Upper lobe of right lung (tissue), 1 donor: ENCODE results near the gene RFX1. TPM values are rescaled to one million over a fixed set of nuclear protein-coding genes. Genes with fewer than 3 reads are reported as not detected.

Source experiments
- ATAC-seq: fragments of 200-7000 bp; cut with Tn5 transposase; one replicate; pipeline ENCODE4 v1.9.1; 2020; ENCODE audit warnings: mild to moderate bottlenecking, moderate library complexity
- DNase-seq: peaks from one replicate; pipeline ENCODE4 v3.0.0-alpha.2; 2020
- H3K27ac ChIP-seq: fragments of 200-600 bp; one replicate; pipeline ENCODE4 v1.8.0; 2022
- H3K27me3 ChIP-seq: fragments of 200-600 bp; one replicate; pipeline ENCODE4 v1.8.0; 2022; ENCODE audit warnings: mild to moderate bottlenecking
- H3K36me3 ChIP-seq: fragments of 200-600 bp; one replicate; pipeline ENCODE4 v1.8.0; 2022
- H3K4me1 ChIP-seq: fragments of 200-600 bp; one replicate; pipeline ENCODE4 v1.8.0; 2022
- H3K4me3 ChIP-seq: fragments of 200-600 bp; one replicate; pipeline ENCODE4 v1.8.0; 2022; ENCODE audit warnings: mild to moderate bottlenecking
- H3K9me3 ChIP-seq: fragments of 200-600 bp; one replicate; pipeline ENCODE4 v1.8.0; 2022
- intact Hi-C: fragments of 100-400 bp; cut with DNase I; formaldehyde crosslinking; loops from one replicate; pipeline ENCODE4 v1.11.0; 2022
- total RNA-seq: library from RNA; stranded (reverse); fragmentation: NEBNext Ultra II Directional; extraction: Animal tissue kit (Norgen Biotek cat#: 25700); gene quantifications from one replicate; pipeline ENCODE4 v1.2.1, GENCODE V29; 2021
- TF ChIP-seq, protein P1 (sequence below): fragments of 200-600 bp; IDR thresholded peaks from one replicate; pipeline ENCODE4 v1.8.0; 2022; ENCODE audit warnings: antibody characterized with exemption
- donor health status: DM: no; HTN: yes; CAD: no; lungs with severe emphysema.

The RFX1 gene
- total RNA-seq, 1 donor from 2014 or later: 17.8 TPM

GRCh38 chr19:13981467-13981866 lies 24.7 kb downstream of the RFX1 start:
- Histone ChIP-seq H3K4me1 (peaks cover 29% of the 10 kb centered on the region), H3K9me3 (no peaks in the 10 kb centered on the region), H3K27me3 (no peaks in the 10 kb centered on the region), H3K4me3 (no peak overlapping the region), H3K27ac (no peak overlapping the region), H3K36me3 (peaks cover 6% of the 10 kb centered on the region)
- intact Hi-C loops: no loop called here
- DNase-seq (no peak), ATAC-seq (no peak)
- TF ChIP-seq, protein P1, sequence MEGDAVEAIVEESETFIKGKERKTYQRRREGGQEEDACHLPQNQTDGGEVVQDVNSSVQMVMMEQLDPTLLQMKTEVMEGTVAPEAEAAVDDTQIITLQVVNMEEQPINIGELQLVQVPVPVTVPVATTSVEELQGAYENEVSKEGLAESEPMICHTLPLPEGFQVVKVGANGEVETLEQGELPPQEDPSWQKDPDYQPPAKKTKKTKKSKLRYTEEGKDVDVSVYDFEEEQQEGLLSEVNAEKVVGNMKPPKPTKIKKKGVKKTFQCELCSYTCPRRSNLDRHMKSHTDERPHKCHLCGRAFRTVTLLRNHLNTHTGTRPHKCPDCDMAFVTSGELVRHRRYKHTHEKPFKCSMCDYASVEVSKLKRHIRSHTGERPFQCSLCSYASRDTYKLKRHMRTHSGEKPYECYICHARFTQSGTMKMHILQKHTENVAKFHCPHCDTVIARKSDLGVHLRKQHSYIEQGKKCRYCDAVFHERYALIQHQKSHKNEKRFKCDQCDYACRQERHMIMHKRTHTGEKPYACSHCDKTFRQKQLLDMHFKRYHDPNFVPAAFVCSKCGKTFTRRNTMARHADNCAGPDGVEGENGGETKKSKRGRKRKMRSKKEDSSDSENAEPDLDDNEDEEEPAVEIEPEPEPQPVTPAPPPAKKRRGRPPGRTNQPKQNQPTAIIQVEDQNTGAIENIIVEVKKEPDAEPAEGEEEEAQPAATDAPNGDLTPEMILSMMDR: no peak

DNA sequence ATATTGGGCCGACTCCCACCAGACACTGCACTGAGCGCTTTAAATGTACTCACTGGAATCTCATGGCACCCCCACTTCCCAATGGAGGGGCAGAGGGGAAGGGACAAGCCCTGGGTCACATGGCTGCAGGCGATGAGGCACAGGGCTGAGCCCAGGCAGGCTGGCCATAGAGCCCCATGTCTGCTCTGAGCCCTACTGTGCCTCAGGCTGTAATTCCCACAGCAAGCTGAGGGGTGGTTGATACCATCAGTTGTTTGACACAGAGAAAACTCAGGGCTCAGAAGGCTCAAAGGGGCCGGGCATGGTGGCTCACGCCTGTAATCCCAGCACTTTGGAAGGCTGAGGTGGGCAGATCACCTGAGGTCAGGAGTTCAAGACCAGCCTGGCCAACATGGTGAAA lies 25.1 kb downstream of the RFX1 start:
- Histone ChIP-seq H3K27me3 (no peaks in the 10 kb centered on the region), H3K4me1 (peaks cover 25% of the 10 kb centered on the region), H3K9me3 (no peaks in the 10 kb centered on the region), H3K36me3 (peaks cover 10% of the 10 kb centered on the region), H3K27ac (no peak overlapping the region), H3K4me3 (no peak overlapping the region)
- intact Hi-C loops: no loop called here
- TF ChIP-seq, protein P1: no peak
- DNase-seq: no peak
- no peak for ATAC-seq

DNA sequence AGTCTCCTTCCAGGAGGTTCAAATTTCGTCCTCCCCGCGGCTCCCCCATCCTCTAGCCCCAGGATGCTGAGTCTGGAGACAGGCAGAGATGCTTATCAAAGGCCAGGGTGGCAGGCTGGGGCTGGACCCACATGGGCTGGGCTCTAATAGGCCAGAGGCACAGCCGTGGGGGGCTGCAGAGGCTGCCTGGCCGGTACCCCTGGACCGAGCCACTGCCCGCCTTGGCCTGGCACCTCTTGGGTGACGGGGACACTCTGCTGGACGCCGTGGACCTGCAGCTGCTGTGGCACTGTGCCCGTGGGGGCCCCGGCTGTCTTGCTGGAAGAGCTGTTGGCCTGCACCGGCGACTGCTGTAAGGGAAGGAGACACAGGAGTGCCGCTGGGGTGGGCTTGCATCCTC lies 25.8 kb downstream of the RFX1 start:
- no peaks in the 10 kb centered on the region for H3K9me3 ChIP-seq
- peaks cover 18% of the 10 kb centered on the region for H3K4me1 ChIP-seq
- DNase-seq: no peak
- ATAC-seq: no peak
- no peaks in the 10 kb centered on the region for H3K27me3 ChIP-seq
- intact Hi-C loops: no loop called here
- H3K4me3 ChIP-seq: no peak overlapping the region
- H3K36me3 ChIP-seq: peaks cover 12% of the 10 kb centered on the region
- TF ChIP-seq, protein P1: no peak
- H3K27ac ChIP-seq: no peak overlapping the region

GRCh38 chr19:13979686-13980085 lies 26.4 kb downstream of the RFX1 start:
- Histone ChIP-seq H3K9me3 (no peaks in the 10 kb centered on the region), H3K27ac (no peak overlapping the region), H3K4me3 (no peak overlapping the region), H3K36me3 (peaks cover 12% of the 10 kb centered on the region), H3K27me3 (no peaks in the 10 kb centered on the region), H3K4me1 (peaks cover 13% of the 10 kb centered on the region)
- ATAC-seq (no peak), DNase-seq (no peak)
- TF ChIP-seq, protein P1: no peak
- intact Hi-C loops: no loop called here

DNA sequence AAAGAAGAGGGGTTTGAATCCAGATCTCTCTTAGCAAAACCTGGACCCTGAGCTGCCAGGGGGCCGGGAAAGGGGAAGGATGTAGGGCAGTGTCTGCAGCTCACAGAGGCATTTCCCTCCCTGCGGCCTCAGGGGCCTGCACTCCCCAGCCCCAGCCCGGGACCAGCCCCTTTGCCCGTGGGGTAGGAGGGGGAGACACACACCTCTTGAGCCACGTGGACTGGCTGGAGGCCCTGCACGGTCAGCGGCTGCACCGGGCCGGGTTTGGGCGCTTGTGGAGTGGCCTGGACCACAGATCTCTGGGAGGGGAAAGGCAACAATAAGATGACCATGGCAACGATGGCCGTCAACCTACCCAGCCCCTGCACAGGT lies 26.9 kb downstream of the RFX1 start:
- no peaks in the 10 kb centered on the region for H3K27me3 ChIP-seq
- ATAC-seq: peak; percentile 5
- H3K4me3 ChIP-seq: peak overlapping the region; percentile 48
- H3K27ac ChIP-seq: peak overlapping the region; percentile 47
- H3K36me3 ChIP-seq: peaks cover 12% of the 10 kb centered on the region
- peaks cover 13% of the 10 kb centered on the region for H3K4me1 ChIP-seq
- H3K9me3 ChIP-seq: no peaks in the 10 kb centered on the region
- intact Hi-C loops: no loop called here
- TF ChIP-seq, protein P1: no peak
- no peak for DNase-seq
